Endothelial cell of umbilical vein (primary cell): ENCODE data around the gene MDM1. TPM values are rescaled to one million over a fixed set of nuclear protein-coding genes. Genes with fewer than 3 reads are reported as not detected.

Experiments
- BruUV-seq: library from RNA; stranded (reverse); fragments of 400-500 nt; replicated peaks from 2 replicates; lab custom pipeline; 2021; lab: Mats Ljungman, UMichigan
- CTCF ChIA-PET: fragments of 300-600, 350-600 bp; sonication (Branson Sonifier 250); formaldehyde crosslinking; loops from one replicate; lab custom pipeline; 2021; ENCODE audit warnings: antibody characterized with exemption, inconsistent platforms; lab: Charles Lee
- POLR2A ChIA-PET: fragments of 300-600, 350-600 bp; sonication (Branson Sonifier 250); formaldehyde crosslinking; loops from one replicate; lab custom pipeline; 2021; ENCODE audit warnings: antibody characterized with exemption, inconsistent platforms; lab: Charles Lee
- DNase-seq: peaks from one replicate; pipeline ENCODE4 v3.0.0-alpha.2; 2011; ENCODE audit warnings: low read depth, low spot score
- FAIRE-seq: peaks from 2 replicates; lab custom pipeline; 2011; peaks lifted over from hg19 to GRCh38; lab: Jason Lieb, UNC
- H2AFZ ChIP-seq: 2 replicates; pipeline ENCODE4 v1.6.0; 2012; ENCODE audit warnings: low read depth, low read length, control low read depth, inconsistent platforms
- H3K27ac ChIP-seq: 2 replicates; pipeline ENCODE4 v1.5.1; 2011; ENCODE audit warnings: low read depth, mild to moderate bottlenecking, control low read depth, low read length, moderate library complexity; ENCODE audit not compliant: insufficient read depth
- H3K27me3 ChIP-seq, 2 experiments: 2 replicates each; pipeline versions ENCODE4 v1.6.0 to v1.6.1; 2011; ENCODE audit warnings: low read length in 2 of 2, mixed read lengths in 1 of 2; ENCODE audit not compliant: control insufficient read depth in 2 of 2, insufficient read depth in 2 of 2
- H3K36me3 ChIP-seq, 2 experiments: 2 replicates in 1 of 2; 3 replicates in 1 of 2; pipeline ENCODE4 v1.5.1; 2011; ENCODE audit warnings: low read length in 2 of 2, mild to moderate bottlenecking in 1 of 2, moderate library complexity in 1 of 2; ENCODE audit not compliant: control insufficient read depth in 2 of 2, insufficient read depth in 2 of 2; ENCODE audit errors: extremely low read depth in 1 of 2
- H3K4me1 ChIP-seq: 3 replicates; pipeline ENCODE4 v1.5.1; 2011; ENCODE audit warnings: mild to moderate bottlenecking, low read length; ENCODE audit not compliant: control insufficient read depth, insufficient read depth; ENCODE audit errors: extremely low read depth
- H3K4me2 ChIP-seq: 2 replicates; pipeline ENCODE4 v1.6.1; 2011; ENCODE audit warnings: low read length, control low read depth, mixed read lengths; ENCODE audit not compliant: insufficient read depth
- H3K4me3 ChIP-seq, 3 experiments: fragments of 200-600 bp in 1 of 3; sonication (generic), shearing (Covaris generic) in 1 of 3; replicated peaks in 1 of 3; 2 replicates each; pipeline ENCODE4 v1.5.1; 2011 to 2016; ENCODE audit warnings: control low read depth in 3 of 3, low read length in 3 of 3, mild to moderate bottlenecking in 2 of 3, inconsistent platforms in 1 of 3, low read depth in 1 of 3, moderate library complexity in 1 of 3; ENCODE audit not compliant: insufficient read depth in 1 of 3
- H3K79me2 ChIP-seq: 2 replicates; pipeline ENCODE4 v1.6.0; 2012; ENCODE audit warnings: low read length, inconsistent platforms; ENCODE audit not compliant: control insufficient read depth, insufficient read depth
- H3K9ac ChIP-seq: replicated peaks from 2 replicates; pipeline ENCODE3; 2011; ENCODE audit warnings: low read length, control low read depth; ENCODE audit not compliant: insufficient read depth; ENCODE audit errors: extremely low read depth
- H3K9me1 ChIP-seq: replicated peaks from 3 replicates; pipeline ENCODE4 v1.6.0; 2011; ENCODE audit warnings: mild to moderate bottlenecking, low read length; ENCODE audit not compliant: control insufficient read depth, insufficient read depth; ENCODE audit errors: extremely low read depth
- H3K9me3 ChIP-seq: replicated peaks from 2 replicates; pipeline ENCODE4 v1.5.1; 2012; ENCODE audit warnings: low read length, inconsistent platforms; ENCODE audit not compliant: control insufficient read depth, insufficient read depth
- H4K20me1 ChIP-seq: replicated peaks from 2 replicates; pipeline ENCODE3; 2011; ENCODE audit warnings: mild to moderate bottlenecking, low read length; ENCODE audit not compliant: control insufficient read depth, insufficient read depth; ENCODE audit errors: extremely low read depth
- CTCF ChIP-seq, 2 donors: IDR thresholded peaks; 1 replicate in 1 of 2; 2 replicates in 1 of 2; pipeline ENCODE4 v1.5.1; 2011; ENCODE audit warnings: low read length in 2 of 2, mild to moderate bottlenecking in 2 of 2, moderate library complexity in 2 of 2, control low read depth in 1 of 2, inconsistent platforms in 1 of 2, low read depth in 1 of 2; ENCODE audit not compliant: insufficient read depth in 1 of 2; ENCODE audit errors: extremely low read depth in 1 of 2
- EZH2 ChIP-seq: IDR thresholded peaks from 2 replicates; pipeline ENCODE4 v1.6.1; 2012; ENCODE audit warnings: borderline replicate concordance, low read depth, mild to moderate bottlenecking, moderate library complexity, low read length, inconsistent platforms; ENCODE audit not compliant: severe bottlenecking
- FOS ChIP-seq: IDR thresholded peaks from 2 replicates; pipeline ENCODE4 v1.6.1; 2011; ENCODE audit warnings: mild to moderate bottlenecking, low read length, moderate library complexity, borderline replicate concordance; ENCODE audit not compliant: insufficient read depth
- GATA2 ChIP-seq: IDR thresholded peaks from 2 replicates; pipeline ENCODE4 v1.7.0; 2011; ENCODE audit warnings: low read depth, mild to moderate bottlenecking, moderate library complexity, mixed read lengths, low read length; ENCODE audit not compliant: insufficient read length, insufficient read depth
- JUN ChIP-seq: IDR thresholded peaks from 2 replicates; pipeline ENCODE4 v1.6.1; 2011; ENCODE audit warnings: borderline replicate concordance, low read depth; ENCODE audit not compliant: insufficient read length, insufficient read depth
- MAX ChIP-seq: IDR thresholded peaks from 2 replicates; pipeline ENCODE4 v1.6.1; 2011; ENCODE audit not compliant: insufficient read depth, insufficient read length
- MYC ChIP-seq: IDR thresholded peaks from one replicate; pipeline ENCODE4 v1.6.1; 2011; ENCODE audit warnings: mild to moderate bottlenecking, low read depth, low read length
- POLR2A ChIP-seq: IDR thresholded peaks from 2 replicates; pipeline ENCODE4 v1.6.1; 2012; ENCODE audit warnings: low read depth, mild to moderate bottlenecking, control low read depth, low read length
- dilution Hi-C: fragments of 300-500 bp; cut with MboI; formaldehyde crosslinking; loops from one replicate; pipeline ENCODE4 v1.15.0; 2019; ENCODE audit warnings: low sequenced_read_pairs; ENCODE audit not compliant: extremely low pct_ligation_motif_present
- intact Hi-C: fragments of 100-400 bp; cut with micrococcal nuclease; formaldehyde crosslinking; loops from one replicate; pipeline ENCODE4 v1.10.0; 2022
- polyA plus RNA-seq, 4 experiments: library from polyadenylated mRNA; depleted of rRNA in 3 of 4; stranded (reverse) in 3 of 4; unstranded in 1 of 4; fragments of >200 nt; gene quantifications; 2 replicates each; pipeline versions ENCODE4 v1.2.1 to v1.2.3, GENCODE V29; 2011 to 2012; ENCODE audit warnings: missing spikeins in 1 of 4
- total RNA-seq: library from RNA; stranded (reverse); gene quantifications from 2 replicates; pipeline ENCODE4 v1.2.3, GENCODE V29; 2021

The MDM1 gene
- total and polyA plus RNA-seq, 2 donors (not counting 3 experiments of a cell fraction or from before 2014, with no cell fraction given) = 4.3 to 12.5 TPM

- CTCF ChIA-PET = no interaction called here
- Histone ChIP-seq H3K9me1 (no peaks in the 10 kb centered on the region), H3K4me2 (no peak overlapping the region), H4K20me1 (no peaks in the 10 kb centered on the region), H3K9me3 (no peaks in the 10 kb centered on the region), H3K36me3 (no peaks in the 10 kb centered on the region), H3K4me1 (no peaks in the 10 kb centered on the region), H3K79me2 (no peaks in the 10 kb centered on the region), H3K4me3 (no peak overlapping the region), H3K27me3 (peaks cover 5 to 6% of the 10 kb centered on the region in 2 experiments), H3K9ac (no peak overlapping the region), H2AFZ (no peak overlapping the region), H3K27ac (no peak overlapping the region)
- intact Hi-C loops = no loop called here
- TF ChIP-seq MAX = no peak
- TF ChIP-seq GATA2 = no peak
- no peak for TF ChIP-seq EZH2
- no peak for TF ChIP-seq MYC
- TF ChIP-seq POLR2A = no peak
- TF ChIP-seq JUN = no peak
- dilution Hi-C loops = no loop called here
- POLR2A ChIA-PET = no interaction called here
- FAIRE-seq = no peak
- DNase-seq = no peak
- BruUV-seq = no TSS peak
Measured at GRCh38 chr12:68267892-68268396, 64.2 kb downstream of the MDM1 start.

- H2AFZ ChIP-seq = no peak overlapping the region
- peaks cover 3 to 6% of the 10 kb centered on the region in 2 experiments for H3K27me3 ChIP-seq
- DNase-seq (no peak), FAIRE-seq (no peak)
- H3K4me2 ChIP-seq = no peak overlapping the region
- H3K9ac ChIP-seq = no peak overlapping the region
- H4K20me1 ChIP-seq = no peaks in the 10 kb centered on the region
- BruUV-seq = no TSS peak
- no peaks in the 10 kb centered on the region for H3K9me3 ChIP-seq
- dilution Hi-C loops (no loop called here), intact Hi-C loops (no loop called here)
- ChIA-PET POLR2A (no interaction called here), CTCF (interaction anchor here (0.6 kb wide), 1 partner anchor 1587 kb away, joined by 3 read pairs; no protein-coding TSS in a partner anchor)
- no peak overlapping the region for H3K27ac ChIP-seq
- no peaks in the 10 kb centered on the region for H3K4me1 ChIP-seq
- TF ChIP-seq GATA2 = no peak
- TF ChIP-seq FOS = no peak
- no peak for TF ChIP-seq CTCF (IDR thresholded peaks at IDR 0.05; ENCODE audit: extremely low read depth in 1 of 2, insufficient read depth in 1 of 2, low read depth in 1 of 2, low read length in 2 of 2)
- TF ChIP-seq EZH2 = no peak
- no peak for TF ChIP-seq POLR2A
- H3K4me3 ChIP-seq = no peak overlapping the region
- no peaks in the 10 kb centered on the region for H3K79me2 ChIP-seq
- H3K36me3 ChIP-seq = no peaks in the 10 kb centered on the region
- H3K9me1 ChIP-seq = no peaks in the 10 kb centered on the region
Measured at GRCh38 chr12:68264857-68265256, 67.3 kb downstream of the MDM1 start.
